ENCODE results near the gene ARL11.

ARL11 gene

GRCh38 chr13:49638030-49638743 is 9.9 kb downstream of the ARL11 start:
- Histone ChIP-seq H3K4me2 (ENCODE audit: low read depth, low read length) (no peak overlapping the region), H3K4me1 (ENCODE audit: low read length) (no peaks in the 10 kb centered on the region), H4K20me1 (ENCODE audit: insufficient read depth, low read length) (no peaks in the 10 kb centered on the region), H3K79me2 (ENCODE audit: low read length) (no peaks in the 10 kb centered on the region), H3K9ac (ENCODE audit: low read length) (no peak overlapping the region), H3K36me3 (replicated peaks; ENCODE audit: insufficient read depth, low read length) (no peaks in the 10 kb centered on the region), H3K27ac (ENCODE audit: low read length) (no peak overlapping the region), H2AFZ (ENCODE audit: low read length) (no peak overlapping the region), H3K9me2 (replicated peaks; ENCODE audit: insufficient read depth, low read length) (no peaks in the 10 kb centered on the region), H3K4me3 (ENCODE audit: low read length) (no peak overlapping the region), H3K27me3 (replicated peaks; ENCODE audit: insufficient read depth, low read length) (no peaks in the 10 kb centered on the region), H3K9me3 (replicated peaks; ENCODE audit: insufficient read depth, low read length) (no peaks in the 10 kb centered on the region), H3F3A (ENCODE audit: insufficient read depth, low read length) (no peaks in the 10 kb centered on the region)
- no peak for DNase-seq
- TF ChIP-seq CTCF (IDR thresholded peaks at IDR 0.05; ENCODE audit: low read length) = no peak
- no peak for TF ChIP-seq EZH2 (optimal IDR thresholded peaks at IDR 0.05; ENCODE audit: low read depth, low read length)
- TF ChIP-seq EZH2phosphoT487 (IDR thresholded peaks at IDR 0.05; ENCODE audit: low read length) = no peak

- Histone ChIP-seq H3F3A (ENCODE audit: insufficient read depth, low read length) (no peaks in the 10 kb centered on the region), H3K9me3 (replicated peaks; ENCODE audit: insufficient read depth, low read length) (no peaks in the 10 kb centered on the region), H2AFZ (ENCODE audit: low read length) (no peak overlapping the region), H3K4me3 (ENCODE audit: low read length) (no peak overlapping the region), H3K9me2 (replicated peaks; ENCODE audit: insufficient read depth, low read length) (no peaks in the 10 kb centered on the region), H3K27me3 (replicated peaks; ENCODE audit: insufficient read depth, low read length) (no peaks in the 10 kb centered on the region), H3K4me2 (ENCODE audit: low read depth, low read length) (no peak overlapping the region), H3K36me3 (replicated peaks; ENCODE audit: insufficient read depth, low read length) (no peaks in the 10 kb centered on the region), H3K9ac (ENCODE audit: low read length) (no peak overlapping the region), H4K20me1 (ENCODE audit: insufficient read depth, low read length) (no peaks in the 10 kb centered on the region), H3K4me1 (ENCODE audit: low read length) (no peaks in the 10 kb centered on the region), H3K27ac (ENCODE audit: low read length) (no peak overlapping the region), H3K79me2 (ENCODE audit: low read length) (no peaks in the 10 kb centered on the region)
- no peak for DNase-seq
- no peak for TF ChIP-seq EZH2 (optimal IDR thresholded peaks at IDR 0.05; ENCODE audit: low read depth, low read length)
- no peak for TF ChIP-seq EZH2phosphoT487 (IDR thresholded peaks at IDR 0.05; ENCODE audit: low read length)
- no peak for TF ChIP-seq CTCF (IDR thresholded peaks at IDR 0.05; ENCODE audit: low read length)
Measured at GRCh38 chr13:49638744-49639072, 10.4 kb downstream of the ARL11 start.

GRCh38 chr13:49641801-49642291 is 13.5 kb downstream of the ARL11 start:
- Histone ChIP-seq H4K20me1 (ENCODE audit: insufficient read depth, low read length) (no peaks in the 10 kb centered on the region), H3K9me3 (replicated peaks; ENCODE audit: insufficient read depth, low read length) (no peaks in the 10 kb centered on the region), H3K9me2 (replicated peaks; ENCODE audit: insufficient read depth, low read length) (no peaks in the 10 kb centered on the region), H3K4me3 (ENCODE audit: low read length) (no peak overlapping the region), H3K36me3 (replicated peaks; ENCODE audit: insufficient read depth, low read length) (no peaks in the 10 kb centered on the region), H3K4me2 (ENCODE audit: low read depth, low read length) (no peak overlapping the region), H3K27me3 (replicated peaks; ENCODE audit: insufficient read depth, low read length) (no peaks in the 10 kb centered on the region), H3K79me2 (ENCODE audit: low read length) (no peaks in the 10 kb centered on the region), H2AFZ (ENCODE audit: low read length) (no peak overlapping the region), H3K4me1 (ENCODE audit: low read length) (no peaks in the 10 kb centered on the region), H3F3A (ENCODE audit: insufficient read depth, low read length) (no peaks in the 10 kb centered on the region), H3K9ac (ENCODE audit: low read length) (no peak overlapping the region), H3K27ac (ENCODE audit: low read length) (no peak overlapping the region)
- TF ChIP-seq EZH2 (optimal IDR thresholded peaks at IDR 0.05; ENCODE audit: low read depth, low read length) (no peak), EZH2phosphoT487 (IDR thresholded peaks at IDR 0.05; ENCODE audit: low read length) (no peak), CTCF (IDR thresholded peaks at IDR 0.05; ENCODE audit: low read length) (no peak)
- DNase-seq = no peak

Data from MM.1S (cell line).